ENCODE results near the gene ERAL1. TPM values are rescaled to one million over a fixed set of nuclear protein-coding genes. Genes with fewer than 3 reads are reported as not detected.
"Not testable (repeated sequence)": the region's sequence is repeated elsewhere in the genome, so short reads cannot be mapped to it uniquely, and the experiment has no call there.

Gene ERAL1
- total RNA-seq, 1 donor from 2014 or later = 37.8 TPM

DNA sequence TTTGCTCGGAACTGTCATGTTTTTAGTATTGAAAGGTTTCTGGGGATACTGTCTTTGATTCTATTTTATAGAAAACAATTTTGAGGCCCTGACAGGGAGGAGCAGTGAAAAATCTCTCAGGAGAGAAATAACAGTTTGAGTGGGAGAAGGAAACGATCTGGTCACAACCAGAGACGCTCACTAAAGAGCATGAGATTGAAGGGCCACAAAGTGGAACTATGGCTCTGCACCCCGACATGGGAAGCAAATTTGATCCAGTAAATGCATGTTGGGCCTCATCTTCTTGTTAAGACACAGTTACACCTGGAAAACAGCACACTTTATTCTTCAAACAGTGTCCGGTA is 492 bp downstream of the ERAL1 start:
- DNase-seq = no peak

GRCh38 chr17:28856028-28856574 is 1.3 kb downstream of the ERAL1 start:
- DNase-seq = no peak

- DNase-seq = no peak
Measured at GRCh38 chr17:28857905-28858800, 3.3 kb downstream of the ERAL1 start.

DNA sequence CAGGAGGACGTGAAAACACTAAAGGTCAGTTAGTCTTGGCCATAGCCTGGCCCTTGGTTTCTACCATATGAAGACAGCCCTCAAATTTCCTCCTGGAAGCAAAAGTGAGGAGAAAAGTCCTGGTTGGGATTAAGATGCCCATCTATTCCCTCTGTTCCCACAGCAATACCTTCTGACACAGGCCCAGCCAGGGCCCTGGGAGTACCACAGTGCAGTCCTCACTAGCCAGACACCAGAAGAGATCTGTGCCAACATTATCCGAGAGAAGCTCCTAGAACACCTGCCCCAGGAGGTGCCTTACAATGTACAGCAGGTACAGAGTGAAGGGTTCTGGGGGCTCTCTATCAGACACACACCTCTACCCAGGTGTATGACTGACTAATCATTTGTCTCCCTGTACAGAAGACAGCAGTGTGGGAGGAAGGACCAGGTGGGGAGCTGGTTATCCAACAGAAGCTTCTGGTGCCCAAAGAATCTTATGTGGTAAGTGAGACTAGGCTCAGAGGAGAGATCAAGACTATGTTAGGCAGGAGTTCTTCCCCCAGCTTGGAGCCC is 4.1 kb downstream of the ERAL1 start:
- DNase-seq = no peak

GRCh38 chr17:28860363-28860808 is 5.6 kb downstream of the ERAL1 start:
- DNase-seq = no peak

GRCh38 chr17:28861393-28862203 is 6.8 kb downstream of the ERAL1 start:
- no peak for DNase-seq

DNA sequence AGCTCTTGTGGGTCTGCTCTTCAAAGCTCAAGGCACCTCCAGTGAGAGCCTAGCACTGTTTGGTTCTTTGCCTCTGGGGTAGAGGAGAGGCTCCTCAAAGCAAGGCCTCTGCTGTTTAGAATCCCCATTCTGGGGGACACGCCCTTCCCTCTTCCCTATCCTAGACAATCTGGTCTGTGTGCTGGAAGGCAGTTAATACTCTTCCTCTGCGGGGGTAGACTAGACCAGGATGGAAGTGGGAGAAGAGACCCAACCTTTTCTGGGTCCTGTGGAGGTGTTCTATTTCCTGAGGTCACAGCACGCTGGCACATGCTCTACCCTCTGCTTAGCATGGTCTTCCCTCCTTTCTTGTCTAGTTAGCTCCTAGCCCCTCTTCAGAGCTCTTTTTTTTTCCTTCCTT is 7.7 kb downstream of the ERAL1 start:
- DNase-seq = no peak

- DNase-seq = no peak
Measured at GRCh38 chr17:28863953-28864352, 9.1 kb downstream of the ERAL1 start.

GRCh38 chr17:28864991-28865849 is 10.4 kb downstream of the ERAL1 start:
- DNase-seq = no peak

DNA sequence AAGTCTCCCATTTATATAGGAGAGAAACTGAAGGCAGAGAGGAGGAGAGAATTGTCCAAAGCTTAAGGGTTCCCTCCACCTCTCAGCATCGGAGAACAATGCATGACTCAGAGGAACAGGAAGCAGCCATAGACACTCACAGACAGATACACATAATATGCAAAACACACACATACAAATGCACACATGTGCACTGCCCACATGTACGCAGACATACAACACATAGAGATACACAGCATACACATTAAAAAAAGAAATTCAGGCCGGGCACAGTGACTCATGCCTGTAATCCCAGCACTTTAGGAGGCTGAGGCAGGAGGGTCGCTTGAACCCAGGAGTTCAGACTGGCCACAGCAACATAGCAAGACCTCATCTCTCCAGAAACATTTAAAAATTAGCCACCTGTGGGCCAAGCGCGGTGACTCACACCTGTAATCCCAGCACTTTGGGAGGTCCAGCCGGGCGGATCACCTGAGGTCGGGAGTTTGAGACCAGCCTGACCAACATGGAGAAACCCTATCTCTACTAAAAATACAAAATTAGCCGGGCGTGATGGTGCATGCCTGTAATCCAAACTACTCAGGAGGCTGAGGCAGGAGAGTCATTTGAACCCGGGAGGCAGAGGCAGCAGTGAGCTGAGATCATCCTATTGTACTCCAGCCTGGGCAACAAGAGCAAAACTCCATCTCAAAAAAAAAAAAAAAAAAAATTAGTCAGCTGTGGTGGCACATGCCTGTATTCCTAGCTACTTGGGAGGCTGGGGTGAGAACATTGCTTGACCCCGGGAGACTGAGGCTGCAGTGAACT is 11.3 kb downstream of the ERAL1 start:
- DNase-seq = peak; percentile 81

DNA sequence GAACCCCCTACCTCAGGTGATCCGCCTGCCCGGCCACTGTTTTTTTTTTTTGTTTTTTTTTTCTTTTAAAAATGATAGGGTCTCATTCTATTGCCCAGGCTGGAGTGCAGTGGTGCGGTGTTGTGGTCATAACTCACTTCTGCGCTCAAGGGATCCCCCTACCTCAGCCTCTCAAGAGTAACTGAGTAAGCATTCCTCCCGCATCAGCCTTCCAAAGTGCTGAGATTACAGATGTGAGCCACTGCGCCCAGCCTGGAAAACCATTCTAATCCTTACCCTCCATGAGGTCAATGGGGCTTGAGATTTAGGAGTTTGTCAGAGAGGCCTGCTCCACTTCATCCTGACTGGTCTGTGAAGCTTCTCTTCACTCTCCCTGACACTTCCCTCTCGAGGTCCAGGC is 12.5 kb downstream of the ERAL1 start:
- no peak for DNase-seq

GRCh38 chr17:28871056-28871579 is 16.3 kb downstream of the ERAL1 start:
- DNase-seq = peak; percentile 18

DNA sequence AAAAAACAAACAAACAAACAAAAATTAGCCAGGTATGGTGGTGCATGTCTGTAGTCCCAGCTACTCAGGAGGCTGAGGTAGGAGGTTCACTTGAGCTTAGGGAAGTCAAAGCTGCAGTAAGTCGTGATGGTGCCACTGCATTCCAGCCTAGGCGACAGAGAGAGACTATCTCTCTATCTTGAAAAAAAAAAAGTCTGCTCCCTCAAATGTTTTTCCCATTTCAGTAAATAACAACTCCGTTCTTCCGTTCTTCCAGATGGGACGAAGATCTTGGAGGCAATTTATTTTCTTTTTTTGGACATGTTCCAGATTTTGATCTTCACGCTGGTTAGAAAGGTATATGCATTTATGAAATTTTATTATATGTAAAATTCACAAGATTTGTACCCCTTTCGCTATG is 19.0 kb downstream of the ERAL1 start:
- no peak for DNase-seq

- DNase-seq = no peak
Measured at GRCh38 chr17:28874750-28875149, 19.9 kb downstream of the ERAL1 start.

GRCh38 chr17:28875848-28876550 is 21.2 kb downstream of the ERAL1 start:
- DNase-seq = no peak

DNA sequence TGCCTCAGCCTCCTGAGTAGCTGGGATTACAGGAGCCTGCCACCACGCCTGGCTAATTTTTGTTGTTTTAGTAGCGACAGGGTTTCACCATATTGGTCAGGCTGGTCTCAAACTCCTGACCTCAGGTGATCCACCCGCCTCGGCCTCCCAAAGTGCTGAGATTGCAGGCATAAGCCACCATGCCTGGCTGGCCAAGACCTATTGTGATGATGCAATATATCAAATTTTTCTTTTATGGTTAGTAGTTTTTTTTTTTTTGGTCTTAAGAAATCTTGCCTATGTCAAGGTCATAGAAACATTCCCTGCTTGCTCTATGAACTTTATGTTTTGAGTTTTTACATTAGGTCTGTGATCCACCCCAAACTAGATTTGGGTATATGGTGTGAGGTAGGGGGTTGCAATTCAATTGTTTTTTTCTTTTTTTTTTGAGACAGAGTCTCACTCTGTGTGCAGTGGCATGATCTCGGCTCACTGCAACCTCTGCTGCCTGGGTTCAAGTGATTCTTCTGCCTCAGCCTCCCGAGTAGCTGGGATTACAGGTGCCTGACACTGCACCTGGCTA is 22.4 kb downstream of the ERAL1 start:
- DNase-seq = not testable (repeated sequence)

DNA sequence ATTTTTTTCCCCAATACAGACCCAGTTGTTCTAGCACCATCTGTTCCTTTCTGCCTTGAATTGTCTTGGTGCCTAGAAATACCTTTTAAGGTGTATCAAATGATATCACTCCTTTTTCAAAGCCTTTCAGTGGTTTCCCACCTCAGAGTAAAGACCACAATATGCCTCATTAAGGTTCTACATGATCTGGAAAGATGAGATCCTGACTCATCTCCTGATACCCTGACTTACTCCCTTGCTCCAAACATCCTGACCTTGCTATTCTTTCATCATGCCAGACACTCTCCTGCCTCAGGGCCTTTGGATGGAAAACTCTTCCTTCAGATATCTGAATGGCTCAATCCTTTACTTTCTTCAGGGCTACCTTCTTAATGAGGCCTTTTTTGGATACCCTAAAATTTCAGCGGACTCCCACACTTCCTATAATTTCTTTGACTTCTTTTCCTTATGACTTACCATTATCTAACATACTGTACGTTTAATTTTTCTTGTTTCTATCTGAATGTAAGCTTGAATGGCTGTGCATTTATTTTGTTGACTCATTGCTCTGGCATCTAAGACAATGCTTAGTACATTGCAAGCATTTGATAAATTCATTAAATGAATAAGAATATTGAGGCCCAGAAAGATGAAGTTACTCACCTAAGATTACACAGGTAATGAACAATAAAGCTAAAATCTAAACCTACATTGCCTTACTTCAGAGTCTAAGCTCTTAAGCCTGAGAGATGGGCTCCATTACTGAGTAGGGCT is 23.5 kb downstream of the ERAL1 start:
- DNase-seq = no peak

DNA sequence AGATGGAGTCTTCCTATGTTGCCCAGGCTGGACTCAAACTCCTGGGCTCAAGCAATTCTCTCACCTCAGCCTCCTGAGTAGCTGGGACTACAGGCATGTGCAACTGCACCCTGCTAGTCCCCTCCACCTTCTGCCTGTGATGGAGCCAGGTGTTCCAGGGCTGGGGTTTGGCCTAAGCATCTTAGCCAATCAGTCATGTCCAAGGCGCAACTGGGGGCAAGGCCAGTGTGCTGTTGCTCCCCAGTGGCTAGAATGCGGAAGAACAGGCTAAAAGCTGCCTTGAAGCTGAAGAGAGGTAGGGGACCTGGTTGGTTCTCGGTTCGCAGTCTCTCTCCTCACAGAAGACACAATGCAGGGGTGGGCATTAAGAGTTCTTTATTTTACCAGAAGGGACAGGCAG is 24.2 kb downstream of the ERAL1 start:
- peak; percentile 59 for DNase-seq

DNA sequence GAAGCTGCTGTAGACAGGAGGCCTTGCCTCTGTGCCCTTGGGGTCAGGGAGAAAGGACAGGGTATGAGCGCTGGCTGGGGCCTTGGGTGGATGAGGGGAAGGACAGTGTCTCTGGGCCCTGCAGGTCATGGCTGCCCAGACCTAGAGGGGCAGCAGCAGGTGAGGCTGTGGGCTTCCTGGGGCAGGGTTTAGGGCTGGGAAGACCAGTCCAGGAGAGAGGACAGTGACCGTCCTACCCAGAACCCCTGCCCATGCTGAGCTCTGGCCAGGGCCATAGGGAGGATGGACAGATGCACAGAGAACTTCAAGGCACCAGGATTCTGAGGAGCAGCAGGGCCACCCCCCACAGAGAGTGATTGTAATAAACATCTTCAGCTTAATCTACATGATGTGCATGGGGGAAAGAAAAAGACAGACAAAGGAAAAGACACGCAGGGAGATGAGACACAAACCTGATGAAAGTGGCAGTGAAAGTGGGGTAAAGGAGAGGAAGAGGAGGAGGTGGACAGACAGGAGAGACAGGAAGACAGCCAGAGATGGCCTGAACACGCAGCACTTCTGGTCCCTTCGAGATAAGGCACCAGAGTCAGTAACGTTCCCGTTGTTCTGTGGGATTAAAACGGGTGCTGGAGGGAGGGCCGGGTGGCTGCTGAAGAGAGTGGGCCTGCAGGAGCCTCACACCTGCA is 25.2 kb downstream of the ERAL1 start:
- DNase-seq = no peak

Measured in dermis blood vessel endothelial cell (primary cell).